ENCODE data around the gene FERMT3.

FERMT3 gene

DNA sequence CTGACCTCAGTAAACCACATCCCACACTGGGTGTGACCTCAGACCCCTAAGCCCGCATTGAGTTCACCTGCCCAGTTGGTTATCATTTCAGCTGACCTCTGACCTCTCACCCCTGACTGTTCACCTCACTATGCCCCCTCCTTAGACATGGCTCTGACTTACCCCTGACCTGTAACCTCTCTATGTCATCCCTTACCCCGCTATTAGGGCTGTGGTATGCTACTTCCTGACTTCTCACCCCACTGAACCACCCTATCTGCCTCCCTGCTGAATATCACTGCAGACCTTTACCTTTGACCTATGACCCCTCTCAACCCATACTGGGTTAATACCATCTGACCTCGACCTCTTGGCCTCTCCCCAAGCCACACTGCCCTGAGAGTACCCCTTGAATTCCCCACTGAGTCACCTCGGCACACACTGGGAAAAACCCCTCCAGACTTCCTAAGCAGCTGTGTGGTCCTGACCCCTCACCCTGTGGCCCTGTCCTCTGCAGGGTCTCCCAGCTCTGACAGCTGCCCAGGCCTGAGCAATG lies 53.1 kb downstream of the FERMT3 start:
- TF ChIP-seq EZH2phosphoT487 (IDR thresholded peaks at IDR 0.05; ENCODE audit: borderline replicate concordance, low read length), result no peak
- TF ChIP-seq, protein P1, sequence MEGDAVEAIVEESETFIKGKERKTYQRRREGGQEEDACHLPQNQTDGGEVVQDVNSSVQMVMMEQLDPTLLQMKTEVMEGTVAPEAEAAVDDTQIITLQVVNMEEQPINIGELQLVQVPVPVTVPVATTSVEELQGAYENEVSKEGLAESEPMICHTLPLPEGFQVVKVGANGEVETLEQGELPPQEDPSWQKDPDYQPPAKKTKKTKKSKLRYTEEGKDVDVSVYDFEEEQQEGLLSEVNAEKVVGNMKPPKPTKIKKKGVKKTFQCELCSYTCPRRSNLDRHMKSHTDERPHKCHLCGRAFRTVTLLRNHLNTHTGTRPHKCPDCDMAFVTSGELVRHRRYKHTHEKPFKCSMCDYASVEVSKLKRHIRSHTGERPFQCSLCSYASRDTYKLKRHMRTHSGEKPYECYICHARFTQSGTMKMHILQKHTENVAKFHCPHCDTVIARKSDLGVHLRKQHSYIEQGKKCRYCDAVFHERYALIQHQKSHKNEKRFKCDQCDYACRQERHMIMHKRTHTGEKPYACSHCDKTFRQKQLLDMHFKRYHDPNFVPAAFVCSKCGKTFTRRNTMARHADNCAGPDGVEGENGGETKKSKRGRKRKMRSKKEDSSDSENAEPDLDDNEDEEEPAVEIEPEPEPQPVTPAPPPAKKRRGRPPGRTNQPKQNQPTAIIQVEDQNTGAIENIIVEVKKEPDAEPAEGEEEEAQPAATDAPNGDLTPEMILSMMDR (IDR thresholded peaks at IDR 0.05; ENCODE audit: low read depth, low read length, poor library complexity, severe bottlenecking), result no peak
- no peak overlapping the region for H3K4me2 ChIP-seq (ENCODE audit: low read length)
- H3K36me3 ChIP-seq (ENCODE audit: control insufficient read depth, low read length), result peaks cover 52% of the 10 kb centered on the region
- no peaks in the 10 kb centered on the region for H3K27me3 ChIP-seq (ENCODE audit: control insufficient read depth, low read length)
- H3K4me1 ChIP-seq (ENCODE audit: control insufficient read depth, low read length), result no peaks in the 10 kb centered on the region
- no peak overlapping the region for H3K4me3 ChIP-seq (ENCODE audit: low read length)
- no peak overlapping the region for H3K27ac ChIP-seq (ENCODE audit: low read depth, low read length)
- H3F3A ChIP-seq (ENCODE audit: control insufficient read depth, insufficient read depth), result no peaks in the 10 kb centered on the region
- H3K9me3 ChIP-seq (ENCODE audit: control insufficient read depth, insufficient read depth, low read length), result no peaks in the 10 kb centered on the region
- no peaks in the 10 kb centered on the region for H3K79me2 ChIP-seq (ENCODE audit: control insufficient read depth, low read length)
- H4K20me1 ChIP-seq (ENCODE audit: control insufficient read depth, insufficient read depth, low read depth, low read length), result no peaks in the 10 kb centered on the region
- no peaks in the 10 kb centered on the region for H3K9me2 ChIP-seq (replicated peaks; ENCODE audit: control insufficient read depth, low read length)

DNA sequence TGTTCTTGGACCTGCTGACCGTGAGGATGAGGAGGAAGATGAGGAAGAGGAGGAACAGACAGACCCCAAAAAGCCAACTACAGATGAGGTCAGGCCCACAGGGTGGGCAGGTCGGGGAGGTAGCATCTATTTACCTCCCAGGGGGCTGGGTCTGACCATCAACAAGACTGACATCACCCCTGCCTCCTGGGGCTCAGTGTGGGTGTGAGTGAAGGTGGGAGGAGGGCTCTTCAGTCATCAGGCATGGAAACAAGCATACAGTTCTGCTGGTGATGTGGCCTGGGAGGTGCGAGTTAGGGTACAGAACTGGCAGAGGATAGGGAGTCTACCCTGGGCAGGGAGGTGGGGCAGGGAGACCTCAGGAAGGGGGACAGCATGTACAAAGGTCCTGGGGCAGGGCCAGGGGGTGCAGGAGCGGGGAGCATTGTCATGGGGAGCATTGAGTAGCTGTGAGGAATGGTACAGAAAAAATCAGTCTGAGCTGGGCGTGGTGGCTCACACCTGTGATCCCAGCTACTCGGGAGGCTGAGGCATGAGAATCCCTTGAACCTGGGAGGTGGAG lies 53.7 kb downstream of the FERMT3 start:
- Histone ChIP-seq H3K36me3 (ENCODE audit: control insufficient read depth, low read length) (peaks cover 46% of the 10 kb centered on the region), H3K4me2 (ENCODE audit: low read length) (no peak overlapping the region), H3F3A (ENCODE audit: control insufficient read depth, insufficient read depth) (no peaks in the 10 kb centered on the region), H4K20me1 (ENCODE audit: control insufficient read depth, insufficient read depth, low read depth, low read length) (no peaks in the 10 kb centered on the region), H3K4me3 (ENCODE audit: low read length) (no peak overlapping the region), H3K9me2 (replicated peaks; ENCODE audit: control insufficient read depth, low read length) (no peaks in the 10 kb centered on the region), H3K27me3 (ENCODE audit: control insufficient read depth, low read length) (no peaks in the 10 kb centered on the region), H3K27ac (ENCODE audit: low read depth, low read length) (no peak overlapping the region), H3K4me1 (ENCODE audit: control insufficient read depth, low read length) (no peaks in the 10 kb centered on the region), H3K79me2 (ENCODE audit: control insufficient read depth, low read length) (no peaks in the 10 kb centered on the region), H3K9me3 (ENCODE audit: control insufficient read depth, insufficient read depth, low read length) (no peaks in the 10 kb centered on the region)
- TF ChIP-seq, protein P1 (IDR thresholded peaks at IDR 0.05; ENCODE audit: low read depth, low read length, poor library complexity, severe bottlenecking), result no peak
- no peak for TF ChIP-seq EZH2phosphoT487 (IDR thresholded peaks at IDR 0.05; ENCODE audit: borderline replicate concordance, low read length)

DNA sequence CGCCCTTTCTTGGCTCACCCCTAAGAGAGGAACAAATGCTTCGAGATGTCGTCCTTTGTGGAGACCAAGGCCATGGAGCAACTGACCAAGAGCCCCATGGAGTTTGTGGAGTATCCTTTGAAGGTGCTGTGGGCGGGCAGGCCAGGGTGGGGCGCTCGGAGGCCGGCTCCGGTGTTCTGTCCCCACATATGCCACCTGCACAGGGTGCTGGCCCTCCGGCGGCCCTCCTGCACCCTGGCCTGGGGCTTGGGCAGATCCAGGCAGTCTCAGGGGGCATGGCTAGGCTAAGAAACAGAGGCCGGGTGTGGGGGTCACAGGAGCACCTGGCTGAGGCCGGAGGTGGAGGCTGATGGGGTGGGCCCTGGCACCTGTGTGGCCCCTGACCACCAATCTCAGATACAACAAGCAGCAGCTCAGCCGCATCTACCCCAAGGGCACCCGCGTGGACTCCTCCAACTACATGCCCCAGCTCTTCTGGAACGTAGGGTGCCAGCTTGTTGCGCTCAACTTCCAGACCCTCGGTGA lies 55.1 kb downstream of the FERMT3 start:
- Histone ChIP-seq H3K27me3 (ENCODE audit: control insufficient read depth, low read length) (no peaks in the 10 kb centered on the region), H3K4me3 (ENCODE audit: low read length) (no peak overlapping the region), H4K20me1 (ENCODE audit: control insufficient read depth, insufficient read depth, low read depth, low read length) (no peaks in the 10 kb centered on the region), H3K4me2 (ENCODE audit: low read length) (no peak overlapping the region), H3F3A (ENCODE audit: control insufficient read depth, insufficient read depth) (no peaks in the 10 kb centered on the region), H3K79me2 (ENCODE audit: control insufficient read depth, low read length) (no peaks in the 10 kb centered on the region), H3K9me3 (ENCODE audit: control insufficient read depth, insufficient read depth, low read length) (no peaks in the 10 kb centered on the region), H3K27ac (ENCODE audit: low read depth, low read length) (no peak overlapping the region), H3K9me2 (replicated peaks; ENCODE audit: control insufficient read depth, low read length) (no peaks in the 10 kb centered on the region), H3K36me3 (ENCODE audit: control insufficient read depth, low read length) (peaks cover 40% of the 10 kb centered on the region), H3K4me1 (ENCODE audit: control insufficient read depth, low read length) (no peaks in the 10 kb centered on the region)
- TF ChIP-seq, protein P1 (IDR thresholded peaks at IDR 0.05; ENCODE audit: low read depth, low read length, poor library complexity, severe bottlenecking), result no peak
- TF ChIP-seq EZH2phosphoT487 (IDR thresholded peaks at IDR 0.05; ENCODE audit: borderline replicate concordance, low read length), result no peak
